ENCODE results near the gene ADGRE2. TPM values are rescaled to one million over a fixed set of nuclear protein-coding genes. Genes with fewer than 3 reads are reported as not detected.
"Not testable (repeated sequence)": the region's sequence is repeated elsewhere in the genome, so short reads cannot be mapped to it uniquely, and the experiment has no call there.

Gene ADGRE2
- total RNA-seq, 1 donor from 2014 or later: 1.2 TPM

DNA sequence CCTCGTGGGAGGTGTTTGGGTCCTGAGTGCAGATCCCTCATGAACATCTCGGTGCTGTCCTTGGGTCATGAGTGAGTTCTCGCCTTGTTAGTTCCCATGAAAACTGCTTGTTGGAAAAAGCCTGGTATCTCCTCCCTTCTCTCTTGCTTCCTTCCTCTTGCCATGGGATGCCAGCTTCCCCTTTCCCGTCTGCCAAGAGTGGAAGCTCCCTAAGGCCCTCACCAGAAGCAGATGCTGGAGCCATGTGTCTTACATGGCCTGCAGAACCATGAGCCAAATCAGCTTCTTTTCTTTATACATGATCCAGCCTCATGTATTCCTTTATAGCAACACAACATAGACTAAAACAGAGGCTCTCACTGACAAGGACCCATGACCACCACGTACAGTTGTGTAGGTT, 8.2 kb downstream of the ADGRE2 start:
- TF ChIP-seq, protein P1, sequence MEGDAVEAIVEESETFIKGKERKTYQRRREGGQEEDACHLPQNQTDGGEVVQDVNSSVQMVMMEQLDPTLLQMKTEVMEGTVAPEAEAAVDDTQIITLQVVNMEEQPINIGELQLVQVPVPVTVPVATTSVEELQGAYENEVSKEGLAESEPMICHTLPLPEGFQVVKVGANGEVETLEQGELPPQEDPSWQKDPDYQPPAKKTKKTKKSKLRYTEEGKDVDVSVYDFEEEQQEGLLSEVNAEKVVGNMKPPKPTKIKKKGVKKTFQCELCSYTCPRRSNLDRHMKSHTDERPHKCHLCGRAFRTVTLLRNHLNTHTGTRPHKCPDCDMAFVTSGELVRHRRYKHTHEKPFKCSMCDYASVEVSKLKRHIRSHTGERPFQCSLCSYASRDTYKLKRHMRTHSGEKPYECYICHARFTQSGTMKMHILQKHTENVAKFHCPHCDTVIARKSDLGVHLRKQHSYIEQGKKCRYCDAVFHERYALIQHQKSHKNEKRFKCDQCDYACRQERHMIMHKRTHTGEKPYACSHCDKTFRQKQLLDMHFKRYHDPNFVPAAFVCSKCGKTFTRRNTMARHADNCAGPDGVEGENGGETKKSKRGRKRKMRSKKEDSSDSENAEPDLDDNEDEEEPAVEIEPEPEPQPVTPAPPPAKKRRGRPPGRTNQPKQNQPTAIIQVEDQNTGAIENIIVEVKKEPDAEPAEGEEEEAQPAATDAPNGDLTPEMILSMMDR (IDR thresholded peaks at IDR 0.05; ENCODE audit: unreplicated experiment): no peak
- Mint-ChIP-seq H3K4me3 (ENCODE audit: unreplicated experiment) (no peak overlapping the region), H3K9me3 (ENCODE audit: unreplicated experiment) (no peaks in the 10 kb centered on the region), H3K27ac (ENCODE audit: unreplicated experiment) (no peak overlapping the region), H3K36me3 (ENCODE audit: low read depth, unreplicated experiment) (no peaks in the 10 kb centered on the region), H3K4me1 (ENCODE audit: unreplicated experiment) (no peaks in the 10 kb centered on the region), H3K27me3 (ENCODE audit: unreplicated experiment) (peaks cover 5% of the 10 kb centered on the region)
- no peak for DNase-seq (ENCODE audit: low spot score)

DNA sequence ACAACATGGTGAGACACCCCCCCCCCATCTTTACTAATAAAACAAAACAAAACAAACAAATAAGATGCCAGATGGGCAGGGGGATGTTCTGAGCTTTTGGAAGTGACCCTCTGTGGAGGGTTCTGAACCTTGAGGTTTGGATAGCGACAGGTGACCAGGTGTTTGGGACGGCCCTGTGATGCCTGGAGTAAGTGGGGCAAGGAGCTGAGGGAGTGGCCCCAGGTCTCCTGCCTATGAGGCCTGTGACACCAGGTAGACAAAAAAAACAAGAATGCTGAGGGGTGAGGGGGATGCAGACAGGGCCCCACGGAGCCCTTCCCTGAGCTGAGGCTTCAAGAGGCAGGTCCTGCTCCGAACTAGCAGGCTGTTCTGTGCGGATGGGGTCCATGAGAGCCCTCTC, 9.2 kb downstream of the ADGRE2 start:
- H3K9me3 Mint-ChIP-seq (ENCODE audit: unreplicated experiment): peaks cover under 1% of the 10 kb centered on the region
- peaks cover under 1% of the 10 kb centered on the region for H3K4me1 Mint-ChIP-seq (ENCODE audit: unreplicated experiment)
- no peak for DNase-seq (ENCODE audit: low spot score)
- H3K27ac Mint-ChIP-seq (ENCODE audit: unreplicated experiment): no peak overlapping the region
- H3K27me3 Mint-ChIP-seq (ENCODE audit: unreplicated experiment): peaks cover 7% of the 10 kb centered on the region
- H3K4me3 Mint-ChIP-seq (ENCODE audit: unreplicated experiment): no peak overlapping the region
- peaks cover 1% of the 10 kb centered on the region for H3K36me3 Mint-ChIP-seq (ENCODE audit: low read depth, unreplicated experiment)
- TF ChIP-seq, protein P1 (IDR thresholded peaks at IDR 0.05; ENCODE audit: unreplicated experiment): no peak

DNA sequence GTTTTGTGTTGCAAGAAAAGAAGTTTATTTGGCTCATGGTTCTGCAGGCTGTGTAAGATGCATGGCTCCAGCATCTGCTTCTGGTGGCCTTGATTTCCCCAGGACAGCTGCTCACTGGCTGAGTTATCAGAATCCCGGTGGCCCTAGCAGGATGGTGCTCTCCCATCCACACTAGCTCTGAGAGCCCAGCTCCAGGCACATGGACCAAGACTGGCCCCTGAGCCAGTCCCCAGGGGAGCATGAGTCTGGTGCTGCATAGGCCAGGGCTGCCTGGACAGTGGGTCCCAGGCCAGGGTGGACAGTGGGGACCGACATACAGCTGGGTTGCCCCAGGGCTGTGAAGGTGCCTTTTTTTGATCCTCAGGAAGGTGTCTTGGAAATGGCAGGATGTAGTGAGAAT, 10.4 kb downstream of the ADGRE2 start:
- peaks cover 12% of the 10 kb centered on the region for H3K27me3 Mint-ChIP-seq (ENCODE audit: unreplicated experiment)
- H3K4me1 Mint-ChIP-seq (ENCODE audit: unreplicated experiment): peaks cover 4% of the 10 kb centered on the region
- no peak for DNase-seq (ENCODE audit: low spot score)
- TF ChIP-seq, protein P1 (IDR thresholded peaks at IDR 0.05; ENCODE audit: unreplicated experiment): no peak
- H3K9me3 Mint-ChIP-seq (ENCODE audit: unreplicated experiment): peaks cover 4% of the 10 kb centered on the region
- no peak overlapping the region for H3K4me3 Mint-ChIP-seq (ENCODE audit: unreplicated experiment)
- H3K36me3 Mint-ChIP-seq (ENCODE audit: low read depth, unreplicated experiment): peaks cover 6% of the 10 kb centered on the region
- no peak overlapping the region for H3K27ac Mint-ChIP-seq (ENCODE audit: unreplicated experiment)

GRCh38 chr19:14767466-14767971, 10.8 kb downstream of the ADGRE2 start:
- peaks cover 4% of the 10 kb centered on the region for H3K4me1 Mint-ChIP-seq (ENCODE audit: unreplicated experiment)
- peaks cover 12% of the 10 kb centered on the region for H3K27me3 Mint-ChIP-seq (ENCODE audit: unreplicated experiment)
- TF ChIP-seq, protein P1 (IDR thresholded peaks at IDR 0.05; ENCODE audit: unreplicated experiment): no peak
- peaks cover 6% of the 10 kb centered on the region for H3K36me3 Mint-ChIP-seq (ENCODE audit: low read depth, unreplicated experiment)
- H3K27ac Mint-ChIP-seq (ENCODE audit: unreplicated experiment): no peak overlapping the region
- no peak for DNase-seq (ENCODE audit: low spot score)
- H3K9me3 Mint-ChIP-seq (ENCODE audit: unreplicated experiment): peaks cover 4% of the 10 kb centered on the region
- no peak overlapping the region for H3K4me3 Mint-ChIP-seq (ENCODE audit: unreplicated experiment)

DNA sequence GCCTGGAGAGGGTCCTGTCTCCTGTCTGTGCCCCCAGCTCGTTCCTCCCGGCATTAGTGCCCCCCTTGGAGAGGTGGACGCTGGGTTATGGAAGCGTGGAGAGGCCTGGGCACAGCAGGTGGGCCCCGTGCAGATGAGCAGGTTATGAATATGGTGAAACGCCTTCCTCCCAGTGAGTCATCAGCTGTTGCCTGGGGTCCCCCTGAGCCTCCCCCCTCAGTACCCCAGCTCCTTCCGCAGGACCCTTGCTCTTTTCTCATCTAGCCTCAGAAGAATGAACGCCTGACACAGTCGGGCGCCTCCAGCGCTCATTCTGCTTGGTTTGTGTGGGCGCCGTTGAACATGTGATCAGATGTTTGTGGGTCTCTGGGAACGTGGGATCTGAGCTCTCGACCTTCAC, 12.5 kb downstream of the ADGRE2 start:
- H3K4me3 Mint-ChIP-seq (ENCODE audit: unreplicated experiment); H3K9me3 Mint-ChIP-seq (ENCODE audit: unreplicated experiment); DNase-seq (ENCODE audit: low spot score); H3K4me1 Mint-ChIP-seq (ENCODE audit: unreplicated experiment); H3K36me3 Mint-ChIP-seq (ENCODE audit: low read depth, unreplicated experiment); H3K27ac Mint-ChIP-seq (ENCODE audit: unreplicated experiment): not testable (repeated sequence)
- peaks cover 13% of the 10 kb centered on the region for H3K27me3 Mint-ChIP-seq (ENCODE audit: unreplicated experiment)

DNA sequence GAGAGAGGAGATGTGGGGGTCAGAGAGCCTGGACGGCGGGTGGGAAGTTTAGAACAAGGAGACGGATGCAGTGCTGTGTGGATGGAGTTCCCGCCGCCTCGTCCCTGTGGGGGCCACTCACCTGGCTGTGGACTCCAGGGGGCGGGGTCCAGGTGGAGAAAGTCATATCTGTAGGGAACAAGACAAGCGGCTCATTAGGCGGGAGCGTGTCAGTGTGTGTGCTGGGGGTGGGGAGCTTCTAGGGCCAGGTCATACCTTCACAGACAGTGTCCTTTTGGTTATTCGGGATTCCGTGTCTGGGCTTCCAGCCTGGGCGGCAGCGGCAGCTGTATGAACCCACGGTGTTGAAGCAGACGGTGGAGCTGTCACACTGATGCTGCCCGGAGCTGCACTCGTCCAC, 13.0 kb downstream of the ADGRE2 start:
- H3K27me3 Mint-ChIP-seq (ENCODE audit: unreplicated experiment): peaks cover 13% of the 10 kb centered on the region
- not testable (repeated sequence) for H3K4me3 Mint-ChIP-seq (ENCODE audit: unreplicated experiment); H3K27ac Mint-ChIP-seq (ENCODE audit: unreplicated experiment); H3K4me1 Mint-ChIP-seq (ENCODE audit: unreplicated experiment); H3K9me3 Mint-ChIP-seq (ENCODE audit: unreplicated experiment); H3K36me3 Mint-ChIP-seq (ENCODE audit: low read depth, unreplicated experiment); DNase-seq (ENCODE audit: low spot score)

All from endothelial cell (in vitro differentiated cells).